GM12801 (cell line): ENCODE results near the gene RPS19BP1.

Experiments
- TF ChIP-seq, protein P1 (sequence below): IDR thresholded peaks from one replicate; pipeline ENCODE4 v1.5.1; 2011; ENCODE audit warnings: control low read depth; ENCODE audit not compliant: insufficient read length; ENCODE audit errors: extremely low read depth

RPS19BP1 gene

DNA sequence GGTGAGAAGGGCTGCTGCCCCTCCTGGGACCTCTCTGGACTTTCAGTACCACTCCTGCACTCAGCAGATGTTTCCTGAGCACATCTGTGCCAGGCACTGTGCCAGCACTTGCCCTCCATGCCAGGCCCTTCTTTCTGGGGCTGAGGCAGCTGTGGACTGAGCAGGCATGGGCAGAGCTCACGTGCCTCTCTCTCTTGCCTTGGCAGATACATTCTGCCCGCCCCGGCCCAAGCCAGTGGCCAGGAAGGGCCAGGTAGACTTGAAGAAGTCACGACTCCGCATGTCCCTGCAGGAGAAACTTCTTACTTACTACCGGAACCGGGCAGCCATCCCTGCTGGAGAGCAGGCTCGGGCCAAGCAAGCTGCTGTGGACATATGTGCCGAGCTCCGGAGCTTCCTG lies 20.5 kb downstream of the RPS19BP1 start:
- TF ChIP-seq, protein P1, sequence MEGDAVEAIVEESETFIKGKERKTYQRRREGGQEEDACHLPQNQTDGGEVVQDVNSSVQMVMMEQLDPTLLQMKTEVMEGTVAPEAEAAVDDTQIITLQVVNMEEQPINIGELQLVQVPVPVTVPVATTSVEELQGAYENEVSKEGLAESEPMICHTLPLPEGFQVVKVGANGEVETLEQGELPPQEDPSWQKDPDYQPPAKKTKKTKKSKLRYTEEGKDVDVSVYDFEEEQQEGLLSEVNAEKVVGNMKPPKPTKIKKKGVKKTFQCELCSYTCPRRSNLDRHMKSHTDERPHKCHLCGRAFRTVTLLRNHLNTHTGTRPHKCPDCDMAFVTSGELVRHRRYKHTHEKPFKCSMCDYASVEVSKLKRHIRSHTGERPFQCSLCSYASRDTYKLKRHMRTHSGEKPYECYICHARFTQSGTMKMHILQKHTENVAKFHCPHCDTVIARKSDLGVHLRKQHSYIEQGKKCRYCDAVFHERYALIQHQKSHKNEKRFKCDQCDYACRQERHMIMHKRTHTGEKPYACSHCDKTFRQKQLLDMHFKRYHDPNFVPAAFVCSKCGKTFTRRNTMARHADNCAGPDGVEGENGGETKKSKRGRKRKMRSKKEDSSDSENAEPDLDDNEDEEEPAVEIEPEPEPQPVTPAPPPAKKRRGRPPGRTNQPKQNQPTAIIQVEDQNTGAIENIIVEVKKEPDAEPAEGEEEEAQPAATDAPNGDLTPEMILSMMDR: no peak

DNA sequence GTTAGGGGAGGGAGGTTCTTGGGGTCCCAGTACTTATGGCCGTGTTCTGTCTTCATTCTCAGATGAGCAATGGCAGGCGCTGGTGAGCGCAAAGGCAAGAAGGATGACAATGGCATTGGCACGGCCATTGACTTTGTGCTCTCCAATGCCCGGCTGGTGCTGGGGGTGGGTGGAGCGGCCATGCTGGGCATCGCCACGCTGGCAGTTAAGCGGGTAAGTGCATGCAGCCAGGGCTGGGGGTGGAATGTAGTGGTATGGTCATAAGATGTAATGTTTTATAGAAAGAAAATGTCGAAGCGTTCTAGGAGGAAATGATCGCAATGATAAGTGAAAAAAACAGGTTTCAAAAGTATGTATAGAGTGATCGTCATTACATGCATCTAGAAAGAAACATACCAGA lies 21.3 kb downstream of the RPS19BP1 start:
- TF ChIP-seq, protein P1: no peak

DNA sequence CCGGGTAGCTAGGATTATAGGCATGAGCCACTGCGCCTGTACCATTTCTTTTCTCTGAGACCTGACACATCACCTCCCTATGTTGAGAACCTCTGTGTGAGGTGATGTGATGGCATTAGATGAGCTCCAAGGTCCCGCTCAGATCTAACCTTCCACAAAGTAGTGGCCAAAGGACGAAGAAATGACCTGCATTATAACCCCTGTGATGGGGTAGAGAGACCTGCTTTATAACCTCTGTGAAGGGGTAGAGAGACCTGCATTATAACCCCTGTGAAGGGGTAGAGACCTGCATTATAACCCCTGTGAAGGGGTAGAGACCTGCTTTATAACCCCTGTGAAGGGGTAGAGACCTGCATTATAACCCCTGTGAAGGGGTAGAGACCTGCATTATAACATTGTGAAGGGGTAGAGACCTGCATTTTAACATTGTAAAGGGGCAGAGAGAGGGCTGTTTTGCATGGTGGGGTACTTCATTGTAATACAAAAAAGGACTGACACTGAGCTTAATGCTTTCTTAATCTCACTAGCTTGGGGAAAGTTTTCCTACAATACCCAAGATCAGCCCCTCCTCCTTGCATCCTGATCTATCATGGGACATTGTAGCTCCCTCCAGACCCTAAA lies 21.9 kb downstream of the RPS19BP1 start:
- TF ChIP-seq, protein P1: no peak

DNA sequence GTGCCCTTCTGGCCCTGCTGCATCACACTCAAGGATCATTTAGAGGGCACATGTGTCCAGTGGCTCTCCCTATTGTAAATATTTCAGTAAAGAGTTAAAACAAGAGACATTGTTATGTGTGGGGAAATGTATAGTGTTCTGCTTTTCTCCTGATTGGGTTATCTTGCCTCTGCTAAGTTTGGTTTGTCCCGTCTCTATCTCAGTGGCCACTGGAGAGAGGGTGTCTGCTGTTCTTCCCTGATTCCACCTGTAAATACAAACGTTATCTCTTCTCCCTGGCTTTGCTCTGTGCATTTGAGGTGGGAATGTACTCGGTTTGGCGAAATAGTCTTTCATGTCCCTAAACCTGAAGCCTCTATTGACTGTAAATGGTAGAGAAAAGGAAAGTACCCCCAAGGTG lies 24.2 kb downstream of the RPS19BP1 start:
- TF ChIP-seq, protein P1: no peak

DNA sequence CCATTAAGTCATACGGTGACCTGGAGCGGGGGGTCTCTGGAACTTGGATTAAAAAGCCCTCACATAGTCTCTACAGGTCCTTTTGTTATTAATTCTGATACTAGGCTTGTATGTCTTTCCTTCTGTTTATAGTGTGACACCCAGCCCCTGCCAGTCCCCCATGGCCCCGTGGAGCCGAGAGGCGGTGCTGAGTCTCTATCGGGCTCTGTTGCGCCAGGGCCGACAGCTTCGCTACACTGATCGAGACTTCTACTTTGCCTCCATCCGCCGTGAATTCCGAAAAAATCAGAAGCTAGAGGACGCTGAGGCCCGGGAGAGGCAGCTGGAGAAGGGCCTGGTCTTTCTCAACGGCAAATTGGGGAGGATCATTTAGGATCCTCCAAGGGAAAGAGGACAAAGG lies 28.5 kb downstream of the RPS19BP1 start:
- TF ChIP-seq, protein P1: no peak

DNA sequence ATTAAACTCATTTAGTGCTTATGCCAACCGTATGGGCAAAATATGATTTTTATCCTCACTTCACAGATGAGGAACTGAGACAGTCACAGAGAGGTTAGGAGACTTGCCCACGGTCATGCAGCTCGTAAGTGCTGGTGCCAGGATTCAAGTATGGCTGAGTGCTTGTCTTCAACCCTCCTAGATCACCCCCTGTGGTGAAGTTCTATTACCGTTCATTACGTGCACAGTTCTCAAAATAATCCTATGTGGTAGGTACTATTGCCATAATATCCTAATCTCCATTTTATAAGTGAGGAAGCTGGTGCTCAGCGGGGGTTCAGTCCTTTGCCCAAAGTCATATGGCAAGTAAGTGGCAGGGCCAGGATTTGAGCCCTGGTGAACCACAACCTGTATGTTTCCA lies 28.9 kb downstream of the RPS19BP1 start:
- TF ChIP-seq, protein P1: no peak

DNA sequence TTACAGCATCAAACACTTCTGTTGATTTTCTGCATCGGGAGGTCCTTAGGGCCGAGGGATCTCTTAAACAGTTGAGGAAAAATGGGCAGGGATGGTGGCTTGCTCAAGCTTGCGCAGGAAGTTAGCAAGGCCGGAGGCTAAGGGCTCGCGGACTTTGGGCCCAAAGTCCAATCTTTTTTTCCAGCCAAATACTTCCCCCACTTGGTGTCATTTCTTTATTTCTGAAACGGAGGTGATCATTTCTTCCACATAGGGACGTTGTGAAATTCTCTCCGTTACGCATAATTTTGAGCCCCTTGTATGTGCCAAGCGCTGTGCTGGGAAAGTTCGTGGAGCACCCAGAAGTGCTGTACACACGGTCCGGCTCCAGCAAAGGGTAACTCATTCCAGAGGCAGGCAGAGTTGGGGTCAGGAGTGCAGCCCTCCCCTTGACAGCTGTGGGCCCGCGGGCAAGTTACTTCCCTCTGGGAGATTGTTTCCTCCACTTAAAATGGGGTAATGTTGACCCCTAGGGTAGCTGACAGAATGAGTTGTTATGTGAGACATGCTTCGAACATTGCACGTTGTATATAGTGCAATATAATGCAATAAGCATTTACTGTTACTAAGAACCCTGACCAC lies 29.6 kb downstream of the RPS19BP1 start:
- TF ChIP-seq, protein P1: no peak
